Activated gamma-delta T cell (primary cell): Measurements from ENCODE around the gene TSR3.

Experiments
- DNase-seq: peaks from one replicate; lab custom pipeline; 2025; lab: John Stamatoyannopoulos, UW

The TSR3 gene

GRCh38 chr16:1351215-1351581, 480 bp downstream of the TSR3 start:
- no peak for DNase-seq

- DNase-seq: no peak
These were observed 987 bp downstream of the TSR3 start for GRCh38 chr16:1350691-1351090.

- no peak for DNase-seq
These were observed 1.7 kb downstream of the TSR3 start for GRCh38 chr16:1349951-1350350.

GRCh38 chr16:1349351-1349750, 2.3 kb downstream of the TSR3 start:
- no peak for DNase-seq

GRCh38 chr16:1348926-1349325, 2.8 kb downstream of the TSR3 start:
- no peak for DNase-seq

- DNase-seq: no peak
These were observed 3.2 kb downstream of the TSR3 start for GRCh38 chr16:1348441-1348840.

GRCh38 chr16:1347962-1348361, 3.7 kb downstream of the TSR3 start:
- no peak for DNase-seq

GRCh38 chr16:1347286-1347855, 4.3 kb downstream of the TSR3 start:
- DNase-seq: no peak

- no peak for DNase-seq
These were observed 5.0 kb downstream of the TSR3 start for GRCh38 chr16:1346422-1347285.

- DNase-seq: no peak
These were observed 5.8 kb downstream of the TSR3 start for GRCh38 chr16:1345651-1346421.

- no peak for DNase-seq
These were observed 6.6 kb downstream of the TSR3 start for GRCh38 chr16:1345087-1345486.

GRCh38 chr16:1344499-1344898, 7.2 kb downstream of the TSR3 start:
- no peak for DNase-seq

- no peak for DNase-seq
These were observed 8.0 kb downstream of the TSR3 start for GRCh38 chr16:1343428-1344242.

- DNase-seq: peak; percentile 87
These were observed 8.9 kb downstream of the TSR3 start for GRCh38 chr16:1342526-1343427.

GRCh38 chr16:1341495-1342420, 9.9 kb downstream of the TSR3 start:
- DNase-seq: no peak

- DNase-seq: no peak
These were observed 10.8 kb downstream of the TSR3 start for GRCh38 chr16:1340730-1341494.

- no peak for DNase-seq
These were observed 12.6 kb downstream of the TSR3 start for GRCh38 chr16:1338855-1339675.

- no peak for DNase-seq
These were observed 13.5 kb downstream of the TSR3 start for GRCh38 chr16:1338119-1338730.
